Liver (tissue), 9 donors: ENCODE measurements around the gene MRPL50. TPM values are rescaled to one million over a fixed set of nuclear protein-coding genes. Genes with fewer than 3 reads are reported as not detected.
A peak's percentile ranks its signal among the peaks of the same experiment; 100 is the strongest.

ENCODE experiments used
- DNase-seq: peaks from one replicate; pipeline ENCODE4 v3.0.0-alpha.2; 2017; ENCODE audit warnings: low spot score
- H3K27ac ChIP-seq, 2 donors: one replicate each; pipeline ENCODE4 v1.7.0; 2013; ENCODE audit warnings: inconsistent platforms in 2 of 2, low read length in 2 of 2, control low read depth in 1 of 2, low read depth in 1 of 2, mild to moderate bottlenecking in 1 of 2
- H3K27me3 ChIP-seq, 4 donors: one replicate each; pipeline versions ENCODE4 v1.6.1 to v1.7.0; 2013; ENCODE audit warnings: low read length in 3 of 4, inconsistent platforms in 1 of 4, mild to moderate bottlenecking in 1 of 4, moderate library complexity in 1 of 4; ENCODE audit not compliant: control insufficient read depth in 4 of 4, insufficient read depth in 4 of 4
- H3K36me3 ChIP-seq, 4 donors: one replicate each; pipeline versions ENCODE4 v1.6.1 to v1.7.0; 2013; ENCODE audit warnings: low read length in 3 of 4, mild to moderate bottlenecking in 3 of 4, low read depth in 1 of 4, moderate library complexity in 1 of 4; ENCODE audit not compliant: control insufficient read depth in 4 of 4, insufficient read depth in 3 of 4
- H3K4me1 ChIP-seq, 4 donors: one replicate each; pipeline versions ENCODE4 v1.6.1 to v1.7.0; 2013; ENCODE audit warnings: low read length in 3 of 4, mild to moderate bottlenecking in 3 of 4, moderate library complexity in 1 of 4; ENCODE audit not compliant: control insufficient read depth in 4 of 4, insufficient read depth in 4 of 4
- H3K4me3 ChIP-seq, 3 donors: one replicate each; pipeline versions ENCODE4 v1.6.1 to v1.7.0; 2013; ENCODE audit warnings: low read length in 3 of 3, control low read depth in 1 of 3, low read depth in 1 of 3, mild to moderate bottlenecking in 1 of 3
- H3K9ac ChIP-seq, 2 donors: one replicate each; pipeline ENCODE4 v1.7.0; 2013; ENCODE audit warnings: low read length in 2 of 2, mild to moderate bottlenecking in 2 of 2, moderate library complexity in 2 of 2, control low read depth in 1 of 2, low read depth in 1 of 2
- H3K9me3 ChIP-seq, 4 donors: one replicate each; pipeline versions ENCODE4 v1.6.1 to v1.7.0; 2013; ENCODE audit warnings: low read length in 3 of 4; ENCODE audit not compliant: control insufficient read depth in 4 of 4
- ATF3 ChIP-seq: IDR thresholded peaks from 2 replicates; pipeline ENCODE4 v1.6.1; 2016; ENCODE audit warnings: antibody characterized with exemption
- CTCF ChIP-seq: fragments of 150-350 bp; IDR thresholded peaks from 2 replicates; pipeline ENCODE4 v1.5.1; 2017; ENCODE audit warnings: improper control_type of control experiment, low read depth, low read length; ENCODE audit not compliant: missing input control
- EGR1 ChIP-seq, 2 donors: IDR thresholded peaks; 2 replicates each; pipeline ENCODE4 v1.6.1; 2016 to 2018; ENCODE audit warnings: antibody characterized with exemption in 2 of 2, low read depth in 2 of 2
- FOXA1 ChIP-seq: IDR thresholded peaks from 2 replicates; pipeline ENCODE4 v1.6.1; 2016; ENCODE audit warnings: antibody characterized with exemption
- FOXA2 ChIP-seq: IDR thresholded peaks from 2 replicates; pipeline ENCODE4 v1.6.1; 2016; ENCODE audit warnings: antibody characterized with exemption
- GABPA ChIP-seq, 2 donors: IDR thresholded peaks in 1 of 2; conservative IDR thresholded peaks in 1 of 2; 2 replicates each; pipeline ENCODE4 v1.6.1; 2016; ENCODE audit warnings: antibody characterized with exemption in 2 of 2, mild to moderate bottlenecking in 1 of 2, moderate library complexity in 1 of 2
- HNF4A ChIP-seq, 2 donors: conservative IDR thresholded peaks; 2 replicates each; pipeline ENCODE4 v1.6.1; 2016; ENCODE audit warnings: antibody characterized with exemption in 2 of 2, mild to moderate bottlenecking in 2 of 2
- HNF4G ChIP-seq: IDR thresholded peaks from 2 replicates; pipeline ENCODE4 v1.6.1; 2016; ENCODE audit warnings: antibody characterized with exemption
- JUND ChIP-seq, 2 donors: IDR thresholded peaks; 2 replicates each; pipeline ENCODE4 v1.6.1; 2016; ENCODE audit warnings: antibody characterized with exemption in 2 of 2
- MAX ChIP-seq: IDR thresholded peaks from 2 replicates; pipeline ENCODE4 v1.6.1; 2016; ENCODE audit warnings: antibody characterized with exemption
- NR2F2 ChIP-seq: IDR thresholded peaks from 2 replicates; pipeline ENCODE4 v1.6.1; 2016; ENCODE audit warnings: antibody characterized with exemption
- RAD21 ChIP-seq, 2 donors: IDR thresholded peaks; 2 replicates each; pipeline ENCODE4 v1.6.1; 2016; ENCODE audit warnings: antibody characterized with exemption in 2 of 2, mild to moderate bottlenecking in 2 of 2
- REST ChIP-seq: IDR thresholded peaks from 2 replicates; pipeline ENCODE4 v1.6.1; 2016; ENCODE audit warnings: antibody characterized with exemption, mild to moderate bottlenecking
- RXRA ChIP-seq, 2 donors: IDR thresholded peaks; 2 replicates each; pipeline ENCODE4 v1.6.1; 2017 to 2018; ENCODE audit warnings: antibody characterized with exemption in 2 of 2, mild to moderate bottlenecking in 1 of 2
- SP1 ChIP-seq: IDR thresholded peaks from 2 replicates; pipeline ENCODE4 v1.6.1; 2018; ENCODE audit warnings: antibody characterized with exemption, mild to moderate bottlenecking
- TAF1 ChIP-seq: conservative IDR thresholded peaks from 2 replicates; pipeline ENCODE4 v1.6.1; 2016; ENCODE audit warnings: antibody characterized with exemption, mild to moderate bottlenecking
- YY1 ChIP-seq: IDR thresholded peaks from 2 replicates; pipeline ENCODE4 v1.6.1; 2016; ENCODE audit warnings: antibody characterized with exemption, mild to moderate bottlenecking
- ZBTB33 ChIP-seq: IDR thresholded peaks from 2 replicates; pipeline ENCODE4 v1.6.1; 2016; ENCODE audit warnings: antibody characterized with exemption
- WGBS: extraction: QIAGEN DNeasy Blood & Tissue Kit; methylation state at CpG from one replicate; pipeline ENCODE4 v1.1.7; 2013; 5-methylcytosine and 5-hydroxymethylcytosine counted together
- polyA plus RNA-seq, 2 donors: library from polyadenylated mRNA; stranded (reverse) in 1 of 2; unstranded in 1 of 2; fragments of 200-250 nt in 1 of 2; fragments of >200 nt in 1 of 2; fragmentation: Nextera tagmentation in 1 of 2; extraction: Ambion mirVana in 1 of 2; gene quantifications; one replicate each; pipeline versions ENCODE4 v1.2.1 to v1.2.3, GENCODE V29; 2013 to 2015
- total RNA-seq, 2 donors: library from RNA; depleted of rRNA; stranded (reverse); fragments of >200 nt; gene quantifications; one replicate each; pipeline ENCODE4 v1.2.3, GENCODE V29; 2014
- donor health status: healthy.
- donor health status: healthy.
- donor health status: healthy.
- donor health status: healthy.
- donor health status: healthy.

Gene MRPL50
- total and polyA plus RNA-seq, 4 donors: 5.7 to 12.3 (median 10.5) TPM

GRCh38 chr9:101397746-101398067 is 711 bp downstream of the MRPL50 start:
- H3K36me3 ChIP-seq: peaks cover 4 to 22% (median 19%) of the 10 kb centered on the region in 4 donors
- H3K9ac ChIP-seq: peak overlapping the region; percentile 94 to 99
- no peaks in the 10 kb centered on the region for H3K27me3 ChIP-seq
- H3K27ac ChIP-seq: peak overlapping the region; percentile 93 to 96
- no peaks in the 10 kb centered on the region for H3K9me3 ChIP-seq
- WGBS: 5% methylated on average over 4 of the region's 4 CpGs
- peaks cover 6 to 40% (median 20%) of the 10 kb centered on the region in 4 donors for H3K4me1 ChIP-seq
- DNase-seq: no peak
- TF ChIP-seq GABPA (IDR thresholded peaks at IDR 0.05 in 1 of 2, conservative IDR thresholded peaks at IDR 0.05 in 1 of 2) (no peak), YY1 (no peak), HNF4A (conservative IDR thresholded peaks at IDR 0.05) (no peak), RAD21 (IDR thresholded peaks at IDR 0.05) (no peak), MAX (no peak), ATF3 (no peak), FOXA2 (no peak), JUND (IDR thresholded peaks at IDR 0.05) (no peak), EGR1 (IDR thresholded peaks at IDR 0.05; ENCODE audit: low read depth in 2 of 2) (no peak), NR2F2 (no peak), ZBTB33 (no peak), RXRA (IDR thresholded peaks at IDR 0.05) (no peak), HNF4G (no peak), FOXA1 (no peak), CTCF (no peak)
- peak overlapping the region; percentile 83 to 94 (median 90) for H3K4me3 ChIP-seq

GRCh38 chr9:101394687-101395086 is 3.7 kb downstream of the MRPL50 start:
- 66% methylated on average over 1 of the region's 1 CpG for WGBS
- Histone ChIP-seq H3K4me3 (no peak overlapping the region), H3K4me1 (peaks cover 5 to 34% (median 18%) of the 10 kb centered on the region in 4 donors), H3K9ac (no peak overlapping the region), H3K27me3 (no peaks in the 10 kb centered on the region), H3K27ac (no peak overlapping the region), H3K9me3 (no peaks in the 10 kb centered on the region), H3K36me3 (peaks cover 0 to 14% (median 11%) of the 10 kb centered on the region in 4 donors)
- peak; percentile 36 for TF ChIP-seq HNF4G
- no peak for TF ChIP-seq REST
- peak; percentile 27 for TF ChIP-seq SP1
- TF ChIP-seq JUND (IDR thresholded peaks at IDR 0.05): no peak
- TF ChIP-seq CTCF: no peak
- no peak for TF ChIP-seq GABPA (IDR thresholded peaks at IDR 0.05 in 1 of 2, conservative IDR thresholded peaks at IDR 0.05 in 1 of 2)
- no peak for TF ChIP-seq MAX
- peak; percentile 59 to 77 for TF ChIP-seq HNF4A (conservative IDR thresholded peaks at IDR 0.05)
- TF ChIP-seq YY1: no peak
- no peak for TF ChIP-seq NR2F2
- no peak for TF ChIP-seq ZBTB33
- no peak for TF ChIP-seq TAF1
- TF ChIP-seq EGR1 (IDR thresholded peaks at IDR 0.05; ENCODE audit: low read depth in 2 of 2): no peak
- no peak for TF ChIP-seq RAD21 (IDR thresholded peaks at IDR 0.05)
- TF ChIP-seq RXRA (IDR thresholded peaks at IDR 0.05): peak; percentile 35 to 63
- TF ChIP-seq FOXA1: no peak
- no peak for TF ChIP-seq FOXA2
- no peak for TF ChIP-seq ATF3
- DNase-seq: no peak
